GM12872 (cell line): ENCODE data around the gene HBA2.

Source experiments
- TF ChIP-seq, protein P1 (sequence below): IDR thresholded peaks from 3 replicates; pipeline ENCODE4 v1.5.1; 2011; ENCODE audit warnings: low read depth, mild to moderate bottlenecking, low read length, moderate library complexity; ENCODE audit not compliant: insufficient read depth

HBA2 gene

GRCh38 chr16:140175-140857 is 32.4 kb upstream of the HBA2 start:
- TF ChIP-seq, protein P1, sequence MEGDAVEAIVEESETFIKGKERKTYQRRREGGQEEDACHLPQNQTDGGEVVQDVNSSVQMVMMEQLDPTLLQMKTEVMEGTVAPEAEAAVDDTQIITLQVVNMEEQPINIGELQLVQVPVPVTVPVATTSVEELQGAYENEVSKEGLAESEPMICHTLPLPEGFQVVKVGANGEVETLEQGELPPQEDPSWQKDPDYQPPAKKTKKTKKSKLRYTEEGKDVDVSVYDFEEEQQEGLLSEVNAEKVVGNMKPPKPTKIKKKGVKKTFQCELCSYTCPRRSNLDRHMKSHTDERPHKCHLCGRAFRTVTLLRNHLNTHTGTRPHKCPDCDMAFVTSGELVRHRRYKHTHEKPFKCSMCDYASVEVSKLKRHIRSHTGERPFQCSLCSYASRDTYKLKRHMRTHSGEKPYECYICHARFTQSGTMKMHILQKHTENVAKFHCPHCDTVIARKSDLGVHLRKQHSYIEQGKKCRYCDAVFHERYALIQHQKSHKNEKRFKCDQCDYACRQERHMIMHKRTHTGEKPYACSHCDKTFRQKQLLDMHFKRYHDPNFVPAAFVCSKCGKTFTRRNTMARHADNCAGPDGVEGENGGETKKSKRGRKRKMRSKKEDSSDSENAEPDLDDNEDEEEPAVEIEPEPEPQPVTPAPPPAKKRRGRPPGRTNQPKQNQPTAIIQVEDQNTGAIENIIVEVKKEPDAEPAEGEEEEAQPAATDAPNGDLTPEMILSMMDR, result no peak

DNA sequence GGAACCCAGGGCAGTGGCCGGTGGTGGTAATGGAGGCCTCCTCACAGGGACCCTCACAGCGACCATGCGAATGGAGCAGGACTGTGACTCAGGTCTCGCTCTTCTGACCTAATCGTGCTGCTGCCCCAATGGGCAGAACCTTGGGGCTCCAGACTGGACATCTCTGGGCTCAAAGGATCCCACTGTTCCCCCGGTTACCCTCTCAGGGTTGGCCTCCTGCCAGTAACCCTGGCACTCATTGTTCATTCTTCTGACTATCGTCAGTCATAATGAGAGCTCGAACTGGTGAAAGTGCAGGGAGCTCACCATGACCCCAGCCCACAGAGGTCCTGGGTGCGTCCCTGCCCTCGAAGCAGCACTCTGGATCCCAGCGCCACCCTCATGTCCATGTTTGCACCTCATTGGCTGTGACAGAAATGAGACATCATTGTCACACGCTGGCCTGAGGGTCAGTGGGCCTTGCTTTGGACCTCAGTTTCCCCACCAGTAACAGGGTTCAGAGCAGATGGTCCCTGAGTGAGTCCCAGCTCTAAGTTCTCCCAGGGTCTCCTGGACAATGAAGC is 30.2 kb upstream of the HBA2 start:
- TF ChIP-seq, protein P1, result no peak

- TF ChIP-seq, protein P1, result no peak
These were observed 29.6 kb upstream of the HBA2 start for GRCh38 chr16:143047-143446.

- TF ChIP-seq, protein P1, result no peak
These were observed 29.2 kb upstream of the HBA2 start for GRCh38 chr16:143456-143855.

GRCh38 chr16:144797-145252 is 27.9 kb upstream of the HBA2 start:
- TF ChIP-seq, protein P1, result no peak

- TF ChIP-seq, protein P1, result no peak
These were observed 26.0 kb upstream of the HBA2 start for GRCh38 chr16:146646-147045.

DNA sequence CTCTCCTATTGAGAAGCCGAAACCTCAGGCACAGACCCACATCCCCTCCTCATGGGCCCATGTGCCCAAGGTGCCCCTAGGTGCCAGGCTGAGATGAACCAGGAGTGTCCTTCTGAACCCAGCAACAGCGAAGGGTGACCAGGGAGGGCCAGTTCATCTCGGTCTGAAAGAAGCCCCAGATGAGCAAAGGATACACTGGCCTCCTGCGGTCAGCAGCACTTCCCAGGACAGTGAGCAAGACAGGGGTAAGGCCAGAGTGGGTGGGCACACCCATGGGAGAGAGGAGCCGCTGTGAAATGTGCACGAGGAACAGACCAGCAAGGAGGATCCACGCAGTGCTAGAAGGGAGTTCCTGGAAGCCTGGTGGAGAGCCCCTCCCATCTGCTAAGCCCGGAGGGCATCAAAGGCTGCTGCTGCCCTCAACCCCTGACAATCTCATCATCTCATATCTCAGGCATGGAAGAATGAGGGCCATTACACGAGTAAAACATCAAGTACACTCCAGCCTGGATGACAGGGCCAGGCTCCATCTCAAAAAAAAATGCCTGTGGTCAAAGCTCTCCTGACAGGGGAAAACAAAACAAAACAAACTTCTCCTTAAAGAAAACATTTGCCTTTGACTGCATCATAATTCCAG is 23.5 kb upstream of the HBA2 start:
- TF ChIP-seq, protein P1, result no peak
